Mesendoderm (in vitro differentiated cells): ENCODE data around the gene ENAH.

ENCODE experiments used
- DNase-seq: peaks from one replicate; pipeline ENCODE4 v3.0.0; 2013
- H2AK5ac ChIP-seq: 2 replicates; pipeline ENCODE4 v1.6.1; 2013; ENCODE audit warnings: low read length, inconsistent platforms
- H2BK120ac ChIP-seq: 2 replicates; pipeline ENCODE4 v1.6.1; 2013; ENCODE audit warnings: low read depth, mild to moderate bottlenecking, low read length, moderate library complexity, mixed read lengths
- H2BK15ac ChIP-seq: replicated peaks from 2 replicates; pipeline ENCODE4 v1.6.1; 2013; ENCODE audit warnings: low read depth, mild to moderate bottlenecking, moderate library complexity
- H2BK5ac ChIP-seq: 2 replicates; pipeline ENCODE4 v1.6.1; 2013; ENCODE audit warnings: low read length, inconsistent platforms
- H3K18ac ChIP-seq: 2 replicates; pipeline ENCODE4 v1.6.1; 2013; ENCODE audit warnings: mild to moderate bottlenecking, low read length, mixed read lengths
- H3K23ac ChIP-seq: one replicate; pipeline ENCODE4 v1.6.1; 2013; ENCODE audit warnings: low read length
- H3K27ac ChIP-seq: 2 replicates; pipeline ENCODE4 v1.5.1; 2013; ENCODE audit warnings: low read depth, mild to moderate bottlenecking, inconsistent platforms, low read length, moderate library complexity
- H3K27me3 ChIP-seq: 2 replicates; pipeline ENCODE4 v1.6.1; 2013; ENCODE audit warnings: low read length, control low read depth, mild to moderate bottlenecking, inconsistent platforms; ENCODE audit not compliant: insufficient read depth, poor library complexity
- H3K36me3 ChIP-seq: 2 replicates; pipeline ENCODE4 v1.6.1; 2013; ENCODE audit warnings: low read length, inconsistent platforms; ENCODE audit not compliant: control insufficient read depth, insufficient read depth
- H3K4ac ChIP-seq: one replicate; pipeline ENCODE4 v1.6.1; 2013; ENCODE audit warnings: low read depth, mild to moderate bottlenecking, low read length, moderate library complexity
- H3K4me1 ChIP-seq: 2 replicates; pipeline ENCODE4 v1.6.1; 2013; ENCODE audit warnings: low read depth, low read length, inconsistent platforms; ENCODE audit not compliant: control insufficient read depth
- H3K4me2 ChIP-seq: 2 replicates; pipeline ENCODE4 v1.6.1; 2013; ENCODE audit warnings: low read length
- H3K4me3 ChIP-seq: 2 replicates; pipeline ENCODE4 v1.5.1; 2013; ENCODE audit warnings: mild to moderate bottlenecking, low read length
- H3K56ac ChIP-seq: one replicate; pipeline ENCODE4 v1.6.1; 2013; ENCODE audit warnings: low read length
- H3K79me1 ChIP-seq: 2 replicates; pipeline ENCODE4 v1.6.1; 2013; ENCODE audit warnings: low read length, inconsistent platforms
- H3K79me2 ChIP-seq: 2 replicates; pipeline ENCODE4 v1.6.1; 2013; ENCODE audit warnings: mild to moderate bottlenecking, low read length; ENCODE audit not compliant: control insufficient read depth, insufficient read depth
- H3K9ac ChIP-seq: 2 replicates; pipeline ENCODE4 v1.6.1; 2013; ENCODE audit warnings: low read length, inconsistent platforms
- H4K5ac ChIP-seq: one replicate; pipeline ENCODE4 v1.6.1; 2013; ENCODE audit warnings: low read length
- H4K8ac ChIP-seq: one replicate; pipeline ENCODE4 v1.6.1; 2013; ENCODE audit warnings: low read depth, mild to moderate bottlenecking, control low read depth, low read length, moderate library complexity
- WGBS: extraction: QIAGEN DNeasy Blood & Tissue Kit; methylation state at CpG from one replicate; pipeline ENCODE4 v1.1.7; 2013; ENCODE audit warnings: low lambda C conversion rate, missing lambda C conversion rate; ENCODE audit not compliant: insufficient coverage; ENCODE audit errors: extremely low coverage; 5-methylcytosine and 5-hydroxymethylcytosine counted together

ENAH gene

GRCh38 chr1:225577241-225577640 is 75.7 kb downstream of the ENAH start:
- H3K23ac ChIP-seq = no peak overlapping the region
- no peak for DNase-seq
- peaks cover 4% of the 10 kb centered on the region for H3K4me1 ChIP-seq
- no peak overlapping the region for H3K4me3 ChIP-seq
- H3K27ac ChIP-seq = no peak overlapping the region
- no peak overlapping the region for H3K9ac ChIP-seq
- no peak overlapping the region for H3K18ac ChIP-seq
- H3K56ac ChIP-seq = no peak overlapping the region
- H2BK120ac ChIP-seq = no peak overlapping the region
- H2BK5ac ChIP-seq = no peak overlapping the region
- WGBS = no CpG with 5 or more reads among the region's 2 CpGs
- H3K36me3 ChIP-seq = no peaks in the 10 kb centered on the region
- no peak overlapping the region for H3K4me2 ChIP-seq
- no peak overlapping the region for H2AK5ac ChIP-seq
- H3K79me1 ChIP-seq = peaks cover 17% of the 10 kb centered on the region
- H3K79me2 ChIP-seq = peaks cover 67% of the 10 kb centered on the region
- H4K8ac ChIP-seq = no peak overlapping the region
- H3K4ac ChIP-seq = no peak overlapping the region
- no peak overlapping the region for H2BK15ac ChIP-seq
- H3K27me3 ChIP-seq = no peaks in the 10 kb centered on the region
- H4K5ac ChIP-seq = no peak overlapping the region

- no peak overlapping the region for H4K5ac ChIP-seq
- no peaks in the 10 kb centered on the region for H3K27me3 ChIP-seq
- no peak overlapping the region for H3K18ac ChIP-seq
- DNase-seq = no peak
- peaks cover 2% of the 10 kb centered on the region for H3K4me1 ChIP-seq
- no peak overlapping the region for H3K9ac ChIP-seq
- no peak overlapping the region for H2AK5ac ChIP-seq
- peaks cover 18% of the 10 kb centered on the region for H3K79me1 ChIP-seq
- no peak overlapping the region for H4K8ac ChIP-seq
- no peak overlapping the region for H3K56ac ChIP-seq
- H3K36me3 ChIP-seq = no peaks in the 10 kb centered on the region
- no peak overlapping the region for H3K4me3 ChIP-seq
- H3K27ac ChIP-seq = no peak overlapping the region
- H2BK5ac ChIP-seq = no peak overlapping the region
- H3K23ac ChIP-seq = no peak overlapping the region
- peaks cover 71% of the 10 kb centered on the region for H3K79me2 ChIP-seq
- H2BK120ac ChIP-seq = no peak overlapping the region
- H3K4me2 ChIP-seq = no peak overlapping the region
- no CpG with 5 or more reads among the region's 2 CpGs for WGBS
- H3K4ac ChIP-seq = no peak overlapping the region
- H2BK15ac ChIP-seq = no peak overlapping the region
Measured at GRCh38 chr1:225573216-225573615, 79.7 kb downstream of the ENAH start.

GRCh38 chr1:225572422-225572821 is 80.5 kb downstream of the ENAH start:
- H3K4ac ChIP-seq = no peak overlapping the region
- WGBS = no CpG with 5 or more reads among the region's 3 CpGs

GRCh38 chr1:225567789-225568188 is 85.1 kb downstream of the ENAH start:
- Histone ChIP-seq H2BK15ac (no peak overlapping the region), H4K8ac (no peak overlapping the region), H3K9ac (no peak overlapping the region), H3K23ac (no peak overlapping the region), H3K27ac (no peak overlapping the region), H2AK5ac (no peak overlapping the region), H3K27me3 (no peaks in the 10 kb centered on the region), H3K4ac (no peak overlapping the region), H3K79me1 (peaks cover 7% of the 10 kb centered on the region), H3K4me2 (no peak overlapping the region), H3K18ac (no peak overlapping the region), H3K4me1 (no peaks in the 10 kb centered on the region), H3K4me3 (no peak overlapping the region), H4K5ac (no peak overlapping the region), H3K56ac (no peak overlapping the region), H3K79me2 (peaks cover 37% of the 10 kb centered on the region), H2BK120ac (no peak overlapping the region), H2BK5ac (no peak overlapping the region), H3K36me3 (no peaks in the 10 kb centered on the region)
- DNase-seq = peak; percentile 75
- no CpG with 5 or more reads among the region's 2 CpGs for WGBS

More at GRCh38 chr1:225572422-225572821, 80.5 kb downstream of the ENAH start:
- H3K27ac ChIP-seq = no peak overlapping the region
- H3K36me3 ChIP-seq = no peaks in the 10 kb centered on the region
- no peak overlapping the region for H3K23ac ChIP-seq
- H4K8ac ChIP-seq = no peak overlapping the region
- H4K5ac ChIP-seq = no peak overlapping the region
- no peak overlapping the region for H2BK120ac ChIP-seq
- H3K79me2 ChIP-seq = peaks cover 69% of the 10 kb centered on the region
- H3K9ac ChIP-seq = no peak overlapping the region
- H2AK5ac ChIP-seq = no peak overlapping the region
- H3K27me3 ChIP-seq = no peaks in the 10 kb centered on the region
- H2BK15ac ChIP-seq = no peak overlapping the region
- DNase-seq = no peak
- peaks cover 2% of the 10 kb centered on the region for H3K4me1 ChIP-seq
- H3K4me2 ChIP-seq = no peak overlapping the region
- peaks cover 18% of the 10 kb centered on the region for H3K79me1 ChIP-seq
- H3K4me3 ChIP-seq = no peak overlapping the region
- no peak overlapping the region for H2BK5ac ChIP-seq
- no peak overlapping the region for H3K18ac ChIP-seq
- no peak overlapping the region for H3K56ac ChIP-seq

- no peak overlapping the region for H4K8ac ChIP-seq
- H3K56ac ChIP-seq = no peak overlapping the region
- H2BK15ac ChIP-seq = no peak overlapping the region
- peaks cover 6% of the 10 kb centered on the region for H3K79me1 ChIP-seq
- no peaks in the 10 kb centered on the region for H3K4me1 ChIP-seq
- peaks cover 21% of the 10 kb centered on the region for H3K79me2 ChIP-seq
- no peaks in the 10 kb centered on the region for H3K27me3 ChIP-seq
- no peak overlapping the region for H2AK5ac ChIP-seq
- H3K27ac ChIP-seq = no peak overlapping the region
- H2BK120ac ChIP-seq = no peak overlapping the region
- no peak overlapping the region for H2BK5ac ChIP-seq
- no peak overlapping the region for H4K5ac ChIP-seq
- H3K4me3 ChIP-seq = no peak overlapping the region
- no peak for DNase-seq
- no CpG with 5 or more reads among the region's 7 CpGs for WGBS
- no peaks in the 10 kb centered on the region for H3K36me3 ChIP-seq
- H3K18ac ChIP-seq = no peak overlapping the region
- H3K4me2 ChIP-seq = no peak overlapping the region
- no peak overlapping the region for H3K9ac ChIP-seq
- H3K4ac ChIP-seq = no peak overlapping the region
- H3K23ac ChIP-seq = no peak overlapping the region
Measured at GRCh38 chr1:225565847-225566246, 87.1 kb downstream of the ENAH start.

GRCh38 chr1:225561675-225562074 is 91.2 kb downstream of the ENAH start:
- Histone ChIP-seq H3K79me2 (peaks cover 4% of the 10 kb centered on the region), H3K4me2 (no peak overlapping the region), H3K23ac (no peak overlapping the region), H3K4me1 (no peaks in the 10 kb centered on the region), H3K56ac (no peak overlapping the region), H3K79me1 (peaks cover 6% of the 10 kb centered on the region), H3K9ac (no peak overlapping the region), H2BK15ac (no peak overlapping the region), H4K8ac (no peak overlapping the region), H3K27me3 (no peaks in the 10 kb centered on the region), H3K36me3 (no peaks in the 10 kb centered on the region), H2BK5ac (no peak overlapping the region), H3K4ac (no peak overlapping the region), H3K18ac (no peak overlapping the region), H2AK5ac (no peak overlapping the region), H2BK120ac (no peak overlapping the region), H3K27ac (no peak overlapping the region), H4K5ac (no peak overlapping the region), H3K4me3 (no peak overlapping the region)
- no peak for DNase-seq
- no CpG with 5 or more reads among the region's 5 CpGs for WGBS
